ENCODE results near the gene ACAP2. TPM values are rescaled to one million over a fixed set of nuclear protein-coding genes. Genes with fewer than 3 reads are reported as not detected.

Gene ACAP2
- total RNA-seq, 1 donor from 2014 or later: 46.0 TPM

- Mint-ChIP-seq H3K4me1 (ENCODE audit: low read depth, unreplicated experiment) (peaks cover 5% of the 10 kb centered on the region), H3K27me3 (ENCODE audit: low read depth, unreplicated experiment) (no peaks in the 10 kb centered on the region), H3K36me3 (ENCODE audit: low read depth, unreplicated experiment) (peaks cover 3% of the 10 kb centered on the region), H3K27ac (ENCODE audit: unreplicated experiment) (no peak overlapping the region), H3K4me3 (ENCODE audit: unreplicated experiment) (no peak overlapping the region), H3K9me3 (ENCODE audit: unreplicated experiment) (no peaks in the 10 kb centered on the region)
- H3K36me3 ChIP-seq (ENCODE audit: insufficient read depth, low read length): peaks cover 16% of the 10 kb centered on the region
- peak overlapping the region; percentile 4 for H3K27ac ChIP-seq (ENCODE audit: low read depth, low read length)
- TF ChIP-seq CTCF (IDR thresholded peaks at IDR 0.05; ENCODE audit: insufficient read depth, low read depth, low read length) (no peak), EZH2 (IDR thresholded peaks at IDR 0.05; ENCODE audit: insufficient read depth, low read length) (no peak)
- H3K4me3 ChIP-seq (ENCODE audit: insufficient read depth, low read depth, low read length): no peak overlapping the region
- FAIRE-seq (no peak), DNase-seq (ENCODE audit: low read depth) (peak; percentile 46)
- peaks cover 9% of the 10 kb centered on the region for H3K4me1 ChIP-seq (ENCODE audit: insufficient read depth, low read length)
- H3K9me3 ChIP-seq (ENCODE audit: insufficient read depth, low read depth, low read length): no peaks in the 10 kb centered on the region
- no peak overlapping the region for H2AFZ ChIP-seq (ENCODE audit: low read depth, low read length)
- no peaks in the 10 kb centered on the region for H3K79me2 ChIP-seq (ENCODE audit: insufficient read depth, low read length)
- peak overlapping the region; percentile 52 for H3K4me2 ChIP-seq (ENCODE audit: low read length)
- H4K20me1 ChIP-seq (ENCODE audit: insufficient read depth, low read length): no peaks in the 10 kb centered on the region
- no peaks in the 10 kb centered on the region for H3K27me3 ChIP-seq (ENCODE audit: insufficient read depth, low read length)
- no peak overlapping the region for H3K9ac ChIP-seq (ENCODE audit: low read length)
These were observed 156.5 kb downstream of the ACAP2 start for GRCh38 chr3:195286115-195286872.

GRCh38 chr3:195285372-195285771, 157.4 kb downstream of the ACAP2 start:
- FAIRE-seq (no peak), DNase-seq (ENCODE audit: low read depth) (no peak)
- Mint-ChIP-seq H3K9me3 (ENCODE audit: unreplicated experiment) (no peaks in the 10 kb centered on the region), H3K27ac (ENCODE audit: unreplicated experiment) (no peak overlapping the region), H3K27me3 (ENCODE audit: low read depth, unreplicated experiment) (no peaks in the 10 kb centered on the region), H3K4me3 (ENCODE audit: unreplicated experiment) (no peak overlapping the region), H3K4me1 (ENCODE audit: low read depth, unreplicated experiment) (peaks cover 5% of the 10 kb centered on the region), H3K36me3 (ENCODE audit: low read depth, unreplicated experiment) (peaks cover 3% of the 10 kb centered on the region)
- Histone ChIP-seq H4K20me1 (ENCODE audit: insufficient read depth, low read length) (no peaks in the 10 kb centered on the region), H2AFZ (ENCODE audit: low read depth, low read length) (no peak overlapping the region), H3K4me2 (ENCODE audit: low read length) (no peak overlapping the region), H3K4me3 (ENCODE audit: insufficient read depth, low read depth, low read length) (no peak overlapping the region), H3K9me3 (ENCODE audit: insufficient read depth, low read depth, low read length) (no peaks in the 10 kb centered on the region), H3K27ac (ENCODE audit: low read depth, low read length) (no peak overlapping the region), H3K36me3 (ENCODE audit: insufficient read depth, low read length) (peaks cover 16% of the 10 kb centered on the region), H3K9ac (ENCODE audit: low read length) (no peak overlapping the region), H3K79me2 (ENCODE audit: insufficient read depth, low read length) (no peaks in the 10 kb centered on the region), H3K4me1 (ENCODE audit: insufficient read depth, low read length) (peaks cover 9% of the 10 kb centered on the region), H3K27me3 (ENCODE audit: insufficient read depth, low read length) (no peaks in the 10 kb centered on the region)
- TF ChIP-seq EZH2 (IDR thresholded peaks at IDR 0.05; ENCODE audit: insufficient read depth, low read length) (no peak), CTCF (IDR thresholded peaks at IDR 0.05; ENCODE audit: insufficient read depth, low read depth, low read length) (no peak)

GRCh38 chr3:195284842-195285241, 158.0 kb downstream of the ACAP2 start:
- Mint-ChIP-seq H3K27ac (ENCODE audit: unreplicated experiment) (no peak overlapping the region), H3K36me3 (ENCODE audit: low read depth, unreplicated experiment) (peaks cover 3% of the 10 kb centered on the region), H3K4me3 (ENCODE audit: unreplicated experiment) (no peak overlapping the region), H3K4me1 (ENCODE audit: low read depth, unreplicated experiment) (peaks cover 5% of the 10 kb centered on the region), H3K9me3 (ENCODE audit: unreplicated experiment) (no peaks in the 10 kb centered on the region), H3K27me3 (ENCODE audit: low read depth, unreplicated experiment) (no peaks in the 10 kb centered on the region)
- Histone ChIP-seq H3K9me3 (ENCODE audit: insufficient read depth, low read depth, low read length) (no peaks in the 10 kb centered on the region), H3K4me1 (ENCODE audit: insufficient read depth, low read length) (peaks cover 9% of the 10 kb centered on the region), H3K79me2 (ENCODE audit: insufficient read depth, low read length) (no peaks in the 10 kb centered on the region), H3K9ac (ENCODE audit: low read length) (no peak overlapping the region), H3K27me3 (ENCODE audit: insufficient read depth, low read length) (no peaks in the 10 kb centered on the region), H3K36me3 (ENCODE audit: insufficient read depth, low read length) (peaks cover 16% of the 10 kb centered on the region), H2AFZ (ENCODE audit: low read depth, low read length) (no peak overlapping the region), H3K4me2 (ENCODE audit: low read length) (no peak overlapping the region), H4K20me1 (ENCODE audit: insufficient read depth, low read length) (no peaks in the 10 kb centered on the region), H3K27ac (ENCODE audit: low read depth, low read length) (no peak overlapping the region), H3K4me3 (ENCODE audit: insufficient read depth, low read depth, low read length) (no peak overlapping the region)
- no peak for TF ChIP-seq CTCF (IDR thresholded peaks at IDR 0.05; ENCODE audit: insufficient read depth, low read depth, low read length)
- TF ChIP-seq EZH2 (IDR thresholded peaks at IDR 0.05; ENCODE audit: insufficient read depth, low read length): no peak
- FAIRE-seq: no peak
- DNase-seq (ENCODE audit: low read depth): no peak
